Measurements from ENCODE around the gene ZNF438. TPM values are rescaled to one million over a fixed set of nuclear protein-coding genes. Genes with fewer than 3 reads are reported as not detected.

ZNF438 gene
- total and polyA plus RNA-seq, 10 of the 15 experiments (the other 5 are each of a cell fraction or from before 2014, with no cell fraction given): 0.93 to 5.2 (median 1.9) TPM

GRCh38 chr10:31028081-31028480, 3.6 kb downstream of the ZNF438 start:
- ATAC-seq: no peak
- POLR2A ChIA-PET: interaction anchor here (0.6 kb wide), 1 partner anchor 483 kb away, joined by 3 read pairs; no protein-coding TSS in a partner anchor
- Histone ChIP-seq H3K79me2 (ENCODE audit: control insufficient read depth, insufficient read depth, low read length) (peaks cover 2% of the 10 kb centered on the region; the same call in 1 of the 2 replicates), H3K36me3 (ENCODE audit: control insufficient read depth in 2 of 2, insufficient read depth in 2 of 2, low read length in 1 of 2) (no peaks in the 10 kb centered on the region), H3K4me2 (ENCODE audit: control insufficient read depth, insufficient read depth) (no peak overlapping the region), H3K9me3 (replicated peaks; ENCODE audit: control insufficient read depth, insufficient read depth, low read length) (no peaks in the 10 kb centered on the region), H2AFZ (ENCODE audit: control insufficient read depth, low read depth, low read length) (no peak overlapping the region), H3K4me1 (ENCODE audit: control insufficient read depth, insufficient read depth, low read length) (peaks cover 2% of the 10 kb centered on the region; the same call in 1 of the 2 replicates), H3K27ac (ENCODE audit: control insufficient read depth, insufficient read depth) (no peak overlapping the region), H3K4me3 (no peak overlapping the region), H3K9ac (ENCODE audit: control insufficient read depth, insufficient read depth, low read length) (no peak overlapping the region), H3K27me3 (replicated peaks in 1 of 2; ENCODE audit: control insufficient read depth in 2 of 2, insufficient read depth in 2 of 2, low read length in 1 of 2) (no peaks in the 10 kb centered on the region), H4K20me1 (ENCODE audit: control insufficient read depth, insufficient read depth) (no peaks in the 10 kb centered on the region)
- BruUV-seq (replicated peaks): no TSS peak
- CTCF ChIA-PET: interaction anchor here (0.6 to 1.6 kb wide), 3 partner anchors 20 to 74 kb away, joined by 3 to 4 read pairs (median 3); no protein-coding TSS in a partner anchor
- TF ChIP-seq MLLT1 (IDR thresholded peaks at IDR 0.05) (no peak), FOXK2 (IDR thresholded peaks at IDR 0.05) (no peak), FOXM1 (IDR thresholded peaks at IDR 0.05; ENCODE audit: low read depth, low read length) (no peak), SIN3A (IDR thresholded peaks at IDR 0.05; ENCODE audit: low read depth, low read length) (no peak), NR2C2 (IDR thresholded peaks at IDR 0.05; ENCODE audit: borderline replicate concordance, control insufficient read depth, insufficient read length, low read depth) (no peak), TAF1 (IDR thresholded peaks at IDR 0.05; ENCODE audit: borderline replicate concordance, low read depth, low read length) (no peak), TCF7 (IDR thresholded peaks at IDR 0.05; ENCODE audit: borderline replicate concordance) (no peak), PBX3 (IDR thresholded peaks at IDR 0.05; ENCODE audit: insufficient replicate concordance, low read depth, low read length) (no peak), SKIL (IDR thresholded peaks at IDR 0.05; ENCODE audit: low read depth, poor library complexity, severe bottlenecking) (no peak), STAT3 (IDR thresholded peaks at IDR 0.05; ENCODE audit: low read depth, low read length) (no peak), PAX5 (IDR thresholded peaks at IDR 0.05; ENCODE audit: borderline replicate concordance, low read depth, low read length) (no peak), MYC (IDR thresholded peaks at IDR 0.05; ENCODE audit: insufficient read depth, insufficient read length, insufficient replicate concordance, low read length, severe bottlenecking) (no peak), ASH2L (IDR thresholded peaks at IDR 0.05; ENCODE audit: borderline replicate concordance, low read depth) (no peak), NR2F1 (conservative IDR thresholded peaks at IDR 0.05) (no peak), EP300 (IDR thresholded peaks at IDR 0.05; ENCODE audit: borderline replicate concordance in 1 of 2, control insufficient read depth in 1 of 2, low read depth in 2 of 2, low read length in 2 of 2) (no peak)
- in situ Hi-C loops (cut with MboI): no loop called here
- SMC1A ChIA-PET (ENCODE audit: uncharacterized antibody, unreplicated experiment): interaction anchor here (0.8 to 1.9 kb wide), 5 partner anchors 8 to 243 kb away, joined by 3 to 5 read pairs (median 3); no protein-coding TSS in a partner anchor
- DNase-seq (ENCODE audit: low read depth, low spot score): no peak
- 92% methylated on average over 2 of the region's 2 CpGs for WGBS (ENCODE audit: insufficient coverage, insufficient replicate concordance, low lambda C conversion rate, missing lambda C conversion rate)
- intact Hi-C loops (cut with micrococcal nuclease; ENCODE audit: unreplicated experiment): no loop called here
- FAIRE-seq: no peak
- RAD21 ChIA-PET (ENCODE audit: unreplicated experiment): no interaction called here
